ENCODE measurements around the gene DICER1.

DICER1 gene

GRCh38 chr14:95054346-95055280 lies 102.7 kb downstream of the DICER1 start:
- no peak for DNase-seq

- DNase-seq: no peak
Observed at GRCh38 chr14:95052016-95052585, 105.2 kb downstream of the DICER1 start.

- no peak for DNase-seq
Observed at GRCh38 chr14:95049952-95050351, 107.4 kb downstream of the DICER1 start.

GRCh38 chr14:95048771-95049312 lies 108.5 kb downstream of the DICER1 start:
- DNase-seq: no peak

- DNase-seq: no peak
Observed at GRCh38 chr14:95047754-95048153, 109.6 kb downstream of the DICER1 start.

GRCh38 chr14:95046711-95047681 lies 110.3 kb downstream of the DICER1 start:
- DNase-seq: no peak

GRCh38 chr14:95045836-95046430 lies 111.4 kb downstream of the DICER1 start:
- no peak for DNase-seq

- DNase-seq: no peak
Observed at GRCh38 chr14:95045106-95045701, 112.1 kb downstream of the DICER1 start.

- no peak for DNase-seq
Observed at GRCh38 chr14:95044463-95045105, 112.7 kb downstream of the DICER1 start.

- DNase-seq: no peak
Observed at GRCh38 chr14:95043732-95044462, 113.4 kb downstream of the DICER1 start.

- DNase-seq: no peak
Observed at GRCh38 chr14:95043314-95043713, 114.0 kb downstream of the DICER1 start.

- DNase-seq: no peak
Observed at GRCh38 chr14:95041477-95042020, 115.8 kb downstream of the DICER1 start.

- no peak for DNase-seq
Observed at GRCh38 chr14:95040708-95041476, 116.4 kb downstream of the DICER1 start.

- DNase-seq: no peak
Observed at GRCh38 chr14:95039993-95040348, 117.4 kb downstream of the DICER1 start.

- no peak for DNase-seq
Observed at GRCh38 chr14:95039259-95039992, 117.9 kb downstream of the DICER1 start.

GRCh38 chr14:95038521-95039250 lies 118.6 kb downstream of the DICER1 start:
- no peak for DNase-seq

GRCh38 chr14:95037273-95037672 lies 120.1 kb downstream of the DICER1 start:
- DNase-seq: no peak
